ENCODE measurements around the gene VMP1. TPM values are rescaled to one million over a fixed set of nuclear protein-coding genes. Genes with fewer than 3 reads are reported as not detected.

VMP1 gene
- total and polyA plus RNA-seq, 12 donors = 52.4 to 335 (median 130) TPM

- intact Hi-C loops (cut with DNase I) = no loop called here
- no peak for DNase-seq
- no peaks in the 10 kb centered on the region for H3K9me3 ChIP-seq (replicated peaks in 1 of 3)
- peaks cover 0 to 92% of the 10 kb centered on the region in 2 donors for H3K36me3 ChIP-seq (replicated peaks in 1 of 2)
- H3K4me1 ChIP-seq (replicated peaks in 1 of 2) = peaks cover 0 to 10% of the 10 kb centered on the region in 2 donors
- no peak overlapping the region for H3K4me3 ChIP-seq
- no peak overlapping the region for H3K27ac ChIP-seq
- H3K27me3 ChIP-seq = no peaks in the 10 kb centered on the region
- TF ChIP-seq CTCF (IDR thresholded peaks at IDR 0.05) = no peak
- no peak for TF ChIP-seq POLR2A (IDR thresholded peaks at IDR 0.05)
- 76 to 86% (median 79%) methylated on average over 1 of the region's 1 CpG for WGBS, 4 donors
Observed at GRCh38 chr17:59669411-59669810, 38.0 kb upstream of the VMP1 start.

- Histone ChIP-seq H3K36me3 (replicated peaks in 1 of 2) (peaks cover 0 to 92% of the 10 kb centered on the region in 2 donors), H3K27ac (no peak overlapping the region), H3K4me1 (replicated peaks in 1 of 2) (peaks cover 0 to 10% of the 10 kb centered on the region in 2 donors), H3K27me3 (no peaks in the 10 kb centered on the region), H3K4me3 (no peak overlapping the region), H3K9me3 (replicated peaks in 1 of 3) (no peaks in the 10 kb centered on the region)
- DNase-seq = no peak
- WGBS, 4 donors = 95 to 100% (median 98%) methylated on average over 1 of the region's 1 CpG
- intact Hi-C loops (cut with DNase I) = no loop called here
- TF ChIP-seq POLR2A (IDR thresholded peaks at IDR 0.05) (no peak), CTCF (IDR thresholded peaks at IDR 0.05) (no peak)
Observed at GRCh38 chr17:59669944-59670343, 37.5 kb upstream of the VMP1 start.

GRCh38 chr17:59671386-59671785, 36.1 kb upstream of the VMP1 start:
- Histone ChIP-seq H3K27me3 (no peaks in the 10 kb centered on the region), H3K4me1 (replicated peaks in 1 of 2) (peaks cover 0 to 10% of the 10 kb centered on the region in 2 donors), H3K36me3 (replicated peaks in 1 of 2) (peaks cover 0 to 92% of the 10 kb centered on the region in 2 donors), H3K9me3 (replicated peaks in 1 of 3) (no peaks in the 10 kb centered on the region), H3K27ac (no peak overlapping the region), H3K4me3 (no peak overlapping the region)
- no peak for TF ChIP-seq POLR2A (IDR thresholded peaks at IDR 0.05)
- no peak for TF ChIP-seq CTCF (IDR thresholded peaks at IDR 0.05)
- 76 to 92% (median 84%) methylated on average over 1 of the region's 1 CpG for WGBS, 4 donors
- intact Hi-C loops (cut with DNase I) = no loop called here
- no peak for DNase-seq

- Histone ChIP-seq H3K9me3 (replicated peaks in 1 of 3) (no peaks in the 10 kb centered on the region), H3K4me3 (no peak overlapping the region), H3K36me3 (replicated peaks in 1 of 2) (peaks cover 0 to 93% of the 10 kb centered on the region in 2 donors), H3K27ac (no peak overlapping the region), H3K4me1 (replicated peaks in 1 of 2) (no peaks in the 10 kb centered on the region), H3K27me3 (no peaks in the 10 kb centered on the region)
- WGBS, 4 donors = 59 to 87% (median 66%) methylated on average over 1 of the region's 1 CpG
- DNase-seq = no peak
- intact Hi-C loops (cut with DNase I) = no loop called here
- no peak for TF ChIP-seq CTCF (IDR thresholded peaks at IDR 0.05)
Observed at GRCh38 chr17:59675231-59675630, 32.2 kb upstream of the VMP1 start.
